DOHH2 (cell line): ENCODE measurements around the gene CD58.

Experiments used
- EZH2phosphoT487 ChIP-seq: fragments of 200-600 bp; sonication (generic); IDR thresholded peaks from 2 replicates; pipeline ENCODE4 v1.6.1; 2017; ENCODE audit warnings: borderline replicate concordance, mild to moderate bottlenecking, antibody characterized with exemption, low read length, moderate library complexity, mixed read lengths
- TF ChIP-seq, protein P1 (sequence below): fragments of 200-600 bp; sonication (generic); IDR thresholded peaks from one replicate; pipeline ENCODE4 v1.5.1; 2014; ENCODE audit warnings: antibody characterized with exemption, mild to moderate bottlenecking, low read depth, low read length; ENCODE audit not compliant: poor library complexity, severe bottlenecking

GRCh38 chr1:116494745-116495144 lies 76.1 kb downstream of the CD58 start:
- TF ChIP-seq, protein P1, sequence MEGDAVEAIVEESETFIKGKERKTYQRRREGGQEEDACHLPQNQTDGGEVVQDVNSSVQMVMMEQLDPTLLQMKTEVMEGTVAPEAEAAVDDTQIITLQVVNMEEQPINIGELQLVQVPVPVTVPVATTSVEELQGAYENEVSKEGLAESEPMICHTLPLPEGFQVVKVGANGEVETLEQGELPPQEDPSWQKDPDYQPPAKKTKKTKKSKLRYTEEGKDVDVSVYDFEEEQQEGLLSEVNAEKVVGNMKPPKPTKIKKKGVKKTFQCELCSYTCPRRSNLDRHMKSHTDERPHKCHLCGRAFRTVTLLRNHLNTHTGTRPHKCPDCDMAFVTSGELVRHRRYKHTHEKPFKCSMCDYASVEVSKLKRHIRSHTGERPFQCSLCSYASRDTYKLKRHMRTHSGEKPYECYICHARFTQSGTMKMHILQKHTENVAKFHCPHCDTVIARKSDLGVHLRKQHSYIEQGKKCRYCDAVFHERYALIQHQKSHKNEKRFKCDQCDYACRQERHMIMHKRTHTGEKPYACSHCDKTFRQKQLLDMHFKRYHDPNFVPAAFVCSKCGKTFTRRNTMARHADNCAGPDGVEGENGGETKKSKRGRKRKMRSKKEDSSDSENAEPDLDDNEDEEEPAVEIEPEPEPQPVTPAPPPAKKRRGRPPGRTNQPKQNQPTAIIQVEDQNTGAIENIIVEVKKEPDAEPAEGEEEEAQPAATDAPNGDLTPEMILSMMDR, result no peak
- TF ChIP-seq EZH2phosphoT487, result no peak
